BLaER1 treated with 17β-estradiol and CSF1 and Interleukin-3, amounts not matched to agents 10 nM and 100 nM (cell line): ENCODE results near the gene MCHR1.
A peak's percentile ranks its signal among the peaks of the same experiment; 100 is the strongest.
"Not testable (repeated sequence)": the region's sequence is repeated elsewhere in the genome, so short reads cannot be mapped to it uniquely, and the experiment has no call there.

Source experiments
- H3K27ac ChIP-seq, 11 experiments: shearing (Covaris generic); formaldehyde crosslinking; 2 replicates each; pipeline ENCODE4 v1.8.1; 2022
- H3K27me3 ChIP-seq, 11 experiments: shearing (Covaris generic); formaldehyde crosslinking; 2 replicates each; pipeline ENCODE4 v1.8.1; 2022
- H3K36me3 ChIP-seq, 11 experiments: shearing (Covaris generic); formaldehyde crosslinking; 2 replicates each; pipeline ENCODE4 v1.8.1; 2022
- H3K4me1 ChIP-seq, 10 experiments: shearing (Covaris generic); formaldehyde crosslinking; 2 replicates each; pipeline ENCODE4 v1.8.1; 2022
- H3K4me2 ChIP-seq, 11 experiments: shearing (Covaris generic); formaldehyde crosslinking; 2 replicates each; pipeline ENCODE4 v1.8.1; 2022
- H3K4me3 ChIP-seq, 10 experiments: shearing (Covaris generic); formaldehyde crosslinking; 2 replicates each; pipeline ENCODE4 v1.8.1; 2022
- H3K9ac ChIP-seq, 11 experiments: shearing (Covaris generic); formaldehyde crosslinking; 2 replicates each; pipeline ENCODE4 v1.8.1; 2022
- H3K9me3 ChIP-seq, 11 experiments: shearing (Covaris generic); formaldehyde crosslinking; replicated peaks in 1 of 11; 2 replicates each; pipeline ENCODE4 v1.8.1; 2022
- H4K20me1 ChIP-seq, 11 experiments: shearing (Covaris generic); formaldehyde crosslinking; 2 replicates each; pipeline ENCODE4 v1.8.1; 2022
- Cebpa-rat ChIP-seq, 11 experiments: shearing (Covaris generic); IDR thresholded peaks; 2 replicates each; pipeline ENCODE4 v1.8.1; 2022

The MCHR1 gene

DNA sequence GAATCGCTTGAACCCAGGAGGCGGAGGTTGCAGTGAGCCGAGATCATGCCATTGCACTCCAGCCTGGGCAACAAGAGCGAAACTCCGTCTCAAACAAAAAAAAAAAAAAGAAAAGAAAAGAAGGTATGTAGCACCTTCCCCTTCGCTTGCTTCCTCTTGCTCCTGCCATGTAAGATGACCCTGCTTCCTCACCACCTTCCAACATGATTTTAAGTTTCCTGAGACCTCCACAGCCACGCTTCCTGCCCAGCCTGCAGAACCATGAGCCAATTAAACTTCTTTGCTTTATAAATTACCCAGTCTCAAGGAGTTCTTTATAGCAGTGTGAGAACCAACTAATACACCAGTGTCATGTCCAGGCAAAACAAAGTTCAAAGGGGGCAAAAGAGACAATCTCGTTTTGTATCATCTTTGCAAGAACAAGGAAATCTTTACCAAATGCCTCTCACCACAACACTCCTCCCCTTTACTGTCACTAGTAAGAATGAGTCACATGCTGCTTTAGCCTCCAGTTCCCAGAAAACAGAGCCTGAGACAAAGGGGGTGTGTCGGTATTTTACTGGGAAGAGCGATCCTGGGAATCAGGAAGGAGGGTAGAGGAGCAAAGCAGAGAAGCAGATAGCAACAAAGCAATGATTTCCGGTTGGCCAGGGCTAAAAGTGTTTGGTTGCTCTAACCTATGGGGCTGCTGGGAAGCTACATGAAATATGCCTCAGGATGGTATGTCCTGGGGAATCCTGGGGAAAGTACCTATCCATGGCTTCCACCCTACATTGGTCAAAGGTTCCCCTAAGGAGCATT is 10.5 kb upstream of the MCHR1 start:
- H3K9ac ChIP-seq = no peak overlapping the region
- H3K27ac ChIP-seq = peak overlapping the region in 2 of 11 experiments; percentile 4 to 20; a peak in 1 of 22 replicates
- no peaks in the 10 kb centered on the region for H3K36me3 ChIP-seq
- 0 out of 22 replicates have a peak, but pooled peaks cover 0 to 9% (median 0%) of the 10 kb centered on the region in 11 experiments for H3K9me3 ChIP-seq
- H3K4me3 ChIP-seq = no peak overlapping the region
- H3K27me3 ChIP-seq = no peaks in the 10 kb centered on the region
- H3K4me1 ChIP-seq = peaks cover 0 to 20% (median 0%) of the 10 kb centered on the region in 10 experiments; a peak in 6 of 20 replicates
- TF ChIP-seq Cebpa-rat (IDR thresholded peaks at IDR 0.05) = no peak
- peak overlapping the region in 4 of 11 experiments; percentile 30 to 69 (median 48); a peak in 7 of 22 replicates for H3K4me2 ChIP-seq
- H4K20me1 ChIP-seq = no peaks in the 10 kb centered on the region

DNA sequence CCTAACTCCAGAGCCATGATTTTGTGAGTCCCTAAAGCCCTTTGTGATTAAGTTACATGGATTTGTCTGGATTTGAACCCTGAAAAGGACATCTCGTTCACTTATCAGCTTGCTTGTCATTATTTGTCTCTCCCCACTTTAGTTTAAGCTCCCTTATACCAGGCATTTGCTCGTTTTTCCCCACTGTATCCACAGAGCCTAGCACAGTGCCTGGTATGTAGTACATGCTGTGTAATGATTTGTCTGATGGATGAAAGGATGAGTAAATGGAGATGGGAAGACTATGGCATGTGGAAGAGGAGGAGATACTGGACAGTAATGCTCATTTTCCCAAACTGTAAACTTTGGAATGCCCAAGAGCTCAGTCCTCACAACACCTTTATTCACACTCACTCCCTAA is 9.2 kb upstream of the MCHR1 start:
- no peak overlapping the region for H3K4me2 ChIP-seq
- H3K4me3 ChIP-seq = no peak overlapping the region
- no peak overlapping the region for H3K27ac ChIP-seq
- H3K4me1 ChIP-seq = peaks cover 0 to 20% (median 0%) of the 10 kb centered on the region in 10 experiments; a peak in 6 of 20 replicates
- no peak for TF ChIP-seq Cebpa-rat (IDR thresholded peaks at IDR 0.05)
- no peaks in the 10 kb centered on the region for H3K36me3 ChIP-seq
- no peak overlapping the region for H3K9ac ChIP-seq
- H3K27me3 ChIP-seq = no peaks in the 10 kb centered on the region
- H4K20me1 ChIP-seq = no peaks in the 10 kb centered on the region
- 0 out of 22 replicates have a peak, but pooled peaks cover 0 to 9% (median 0%) of the 10 kb centered on the region in 11 experiments for H3K9me3 ChIP-seq

DNA sequence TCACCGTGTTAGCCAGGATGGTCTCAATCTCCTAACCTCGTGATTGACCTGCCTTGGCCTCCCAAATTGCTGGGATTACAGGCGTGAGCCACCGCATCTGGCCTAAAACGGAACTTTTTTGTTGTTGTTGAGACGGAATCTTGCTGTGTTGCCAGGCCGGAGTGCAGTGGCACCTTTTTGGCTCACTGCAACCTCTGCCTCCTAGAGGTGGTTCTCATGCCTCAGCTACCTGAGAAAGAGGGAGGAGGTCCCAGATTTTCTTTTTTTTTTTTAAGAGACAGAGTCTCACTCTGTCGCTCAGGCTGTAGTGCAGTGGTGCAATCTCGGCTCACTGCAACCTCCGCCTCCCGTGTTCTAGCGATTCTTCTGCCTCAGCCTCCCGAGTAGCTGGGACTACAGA is 7.9 kb upstream of the MCHR1 start:
- Histone ChIP-seq H3K36me3 (no peaks in the 10 kb centered on the region), H3K4me2 (no peak overlapping the region), H3K9ac (no peak overlapping the region), H3K27me3 (no peaks in the 10 kb centered on the region), H3K4me3 (no peak overlapping the region), H3K27ac (no peak overlapping the region), H4K20me1 (no peaks in the 10 kb centered on the region), H3K4me1 (peaks cover 0 to 23% (median 2%) of the 10 kb centered on the region in 10 experiments; a peak in 9 of 20 replicates), H3K9me3 (0 out of 22 replicates have a peak, but pooled peaks cover 0 to 9% (median 0%) of the 10 kb centered on the region in 11 experiments)
- no peak for TF ChIP-seq Cebpa-rat (IDR thresholded peaks at IDR 0.05)

DNA sequence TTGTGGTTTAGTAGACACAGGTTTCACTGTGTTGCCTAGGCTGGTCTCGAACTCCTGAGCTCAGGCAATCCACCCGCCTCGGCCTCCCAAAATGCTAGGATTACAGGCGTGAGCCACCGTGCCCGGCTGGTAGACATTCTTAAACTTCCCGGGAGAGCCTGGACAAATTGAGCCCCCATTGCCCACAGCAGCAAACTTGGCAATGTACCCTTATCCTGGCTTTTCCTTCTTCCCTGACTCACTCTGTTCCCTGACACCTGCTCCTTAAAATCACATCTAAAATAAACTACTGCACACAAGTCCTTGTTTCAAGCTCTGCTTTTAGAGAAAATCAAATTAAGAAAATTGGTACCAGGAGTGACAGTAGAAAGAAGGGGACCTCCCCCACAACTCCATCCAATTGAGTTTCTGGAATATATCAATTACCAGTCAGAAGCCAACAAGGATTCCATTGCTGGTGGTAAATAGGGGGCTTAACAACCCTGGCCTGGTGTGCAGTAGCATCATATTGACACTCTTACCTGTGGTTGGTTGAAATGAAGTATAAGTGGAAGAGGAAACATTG is 7.4 kb upstream of the MCHR1 start:
- no peak overlapping the region for H3K9ac ChIP-seq
- no peak overlapping the region for H3K27ac ChIP-seq
- peaks cover 0 to 28% (median 4%) of the 10 kb centered on the region in 10 experiments; a peak in 9 of 20 replicates for H3K4me1 ChIP-seq
- no peaks in the 10 kb centered on the region for H4K20me1 ChIP-seq
- no peaks in the 10 kb centered on the region for H3K36me3 ChIP-seq
- no peak for TF ChIP-seq Cebpa-rat (IDR thresholded peaks at IDR 0.05)
- H3K4me3 ChIP-seq = no peak overlapping the region
- no peak overlapping the region for H3K4me2 ChIP-seq
- 0 out of 22 replicates have a peak, but pooled peaks cover 0 to 9% (median 0%) of the 10 kb centered on the region in 11 experiments for H3K9me3 ChIP-seq
- no peaks in the 10 kb centered on the region for H3K27me3 ChIP-seq

DNA sequence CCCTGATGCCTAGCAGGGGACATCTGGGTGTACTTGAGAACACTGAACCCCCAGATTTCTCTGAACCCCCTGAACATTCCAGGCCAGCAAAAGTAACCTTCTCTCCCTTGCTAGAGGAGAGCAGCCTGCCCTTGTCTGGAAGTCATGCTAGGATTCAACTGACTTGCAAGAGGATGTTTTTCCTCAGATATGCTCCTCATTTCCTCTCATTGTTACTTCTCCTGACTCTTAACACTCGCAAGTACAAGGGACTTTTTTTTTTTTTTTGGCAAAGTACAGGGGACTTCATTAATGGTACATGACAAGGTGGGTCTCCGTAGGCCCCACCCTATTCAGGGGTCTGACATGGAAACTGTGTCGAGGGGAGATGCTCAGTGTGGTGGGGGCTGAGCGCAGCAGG is 6.3 kb upstream of the MCHR1 start:
- no peak overlapping the region for H3K9ac ChIP-seq
- 0 out of 22 replicates have a peak, but pooled peaks cover 0 to 9% (median 0%) of the 10 kb centered on the region in 11 experiments for H3K9me3 ChIP-seq
- no peaks in the 10 kb centered on the region for H4K20me1 ChIP-seq
- no peak overlapping the region for H3K4me3 ChIP-seq
- no peak for TF ChIP-seq Cebpa-rat (IDR thresholded peaks at IDR 0.05)
- no peak overlapping the region for H3K27ac ChIP-seq
- H3K27me3 ChIP-seq = no peaks in the 10 kb centered on the region
- H3K4me1 ChIP-seq = peaks cover 0 to 30% (median 4%) of the 10 kb centered on the region in 10 experiments; a peak in 9 of 20 replicates
- H3K4me2 ChIP-seq = no peak overlapping the region
- no peaks in the 10 kb centered on the region for H3K36me3 ChIP-seq

DNA sequence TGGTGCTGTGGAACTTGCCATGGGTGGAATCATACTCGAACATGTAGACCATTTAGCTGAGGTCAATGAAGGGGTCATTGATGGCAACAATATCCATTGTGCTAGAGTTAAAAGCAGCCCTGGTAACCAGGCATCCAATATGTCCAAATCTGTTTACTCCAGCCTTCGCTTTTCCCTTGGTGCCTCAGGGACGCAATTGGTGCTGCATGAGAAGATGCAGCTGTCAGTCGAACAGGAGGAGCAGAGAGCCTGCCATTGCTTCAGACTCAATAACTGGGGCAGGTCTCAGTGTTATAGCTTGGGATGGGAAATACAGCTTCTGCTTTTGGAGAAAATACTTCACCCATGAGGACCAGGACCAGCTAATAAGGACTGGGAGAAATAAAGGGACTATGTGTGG is 5.0 kb upstream of the MCHR1 start:
- no peak for TF ChIP-seq Cebpa-rat (IDR thresholded peaks at IDR 0.05)
- H3K36me3 ChIP-seq = no peaks in the 10 kb centered on the region
- H3K27ac ChIP-seq = no peak overlapping the region
- H3K27me3 ChIP-seq = no peaks in the 10 kb centered on the region
- 0 out of 22 replicates have a peak, but pooled peaks cover 0 to 2% (median 0%) of the 10 kb centered on the region in 11 experiments for H3K9me3 ChIP-seq
- no peak overlapping the region for H3K4me2 ChIP-seq
- H3K4me1 ChIP-seq = peaks cover 0 to 17% (median 4%) of the 10 kb centered on the region in 10 experiments; a peak in 9 of 20 replicates
- no peaks in the 10 kb centered on the region for H4K20me1 ChIP-seq
- no peak overlapping the region for H3K4me3 ChIP-seq
- H3K9ac ChIP-seq = no peak overlapping the region

DNA sequence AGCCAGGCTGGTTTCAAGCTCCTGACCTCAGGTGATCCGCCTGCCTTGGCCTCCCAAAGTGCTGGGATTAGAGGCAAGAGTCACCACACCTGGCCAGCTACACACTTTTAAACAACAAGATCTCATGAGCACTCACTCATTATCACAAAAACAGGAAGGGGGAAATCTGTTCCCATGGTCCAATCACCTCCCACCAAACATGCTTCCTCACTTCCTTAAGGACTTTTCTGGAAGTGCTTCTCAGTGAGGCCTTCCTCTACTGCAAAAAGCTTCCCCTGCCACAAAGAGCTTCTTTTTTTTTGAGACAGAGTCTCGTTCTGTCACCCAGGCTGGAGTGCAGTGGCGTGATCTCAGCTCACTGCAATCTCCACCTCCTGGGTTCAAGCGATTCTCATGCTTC is 3.1 kb upstream of the MCHR1 start:
- peak overlapping the region in 5 of 11 experiments; percentile 1 to 76 (median 44); a peak in 9 of 22 replicates for H3K4me2 ChIP-seq
- H3K27ac ChIP-seq = peak overlapping the region in 3 of 11 experiments; percentile 27 to 32 (median 32); a peak in 5 of 22 replicates
- peaks cover 0 to 20% (median 10%) of the 10 kb centered on the region in 10 experiments; a peak in 12 of 20 replicates for H3K4me1 ChIP-seq
- not testable (repeated sequence) for H3K9me3 ChIP-seq, H3K36me3 ChIP-seq, H3K27me3 ChIP-seq, H4K20me1 ChIP-seq, H3K9ac ChIP-seq, H3K4me3 ChIP-seq

DNA sequence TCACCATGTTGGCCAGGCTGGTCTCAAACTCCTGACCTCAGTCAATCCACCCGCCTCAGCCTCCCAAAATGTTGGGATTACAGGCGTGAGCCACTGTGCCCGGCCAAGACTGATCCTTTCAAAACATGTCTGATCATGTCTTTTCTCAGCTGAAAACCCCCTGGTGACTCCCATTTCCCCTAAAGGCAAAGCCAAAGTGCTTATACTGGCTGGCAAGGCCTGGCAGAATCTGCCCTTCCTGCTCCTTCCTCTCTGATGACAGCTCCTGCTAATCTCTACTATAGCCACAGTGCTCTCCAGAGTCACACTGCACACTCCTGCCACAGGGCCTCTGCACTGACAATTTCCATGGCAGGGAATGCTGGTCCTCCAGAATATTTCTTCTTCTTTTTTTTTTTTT is 2.6 kb upstream of the MCHR1 start:
- Histone ChIP-seq H3K27me3 (no peaks in the 10 kb centered on the region), H3K9ac (no peak overlapping the region), H3K36me3 (no peaks in the 10 kb centered on the region), H3K4me1 (peaks cover under 1 to 25% (median 12%) of the 10 kb centered on the region in 10 experiments; a peak in 14 of 20 replicates), H3K4me2 (peak overlapping the region in 4 of 11 experiments; percentile 35 to 76 (median 46); a peak in 8 of 22 replicates), H3K4me3 (no peak overlapping the region), H3K9me3 (no peaks in the 10 kb centered on the region), H4K20me1 (no peaks in the 10 kb centered on the region), H3K27ac (peak overlapping the region in 4 of 11 experiments; percentile 25 to 32 (median 30); a peak in 6 of 22 replicates)
- no peak for TF ChIP-seq Cebpa-rat (IDR thresholded peaks at IDR 0.05)

DNA sequence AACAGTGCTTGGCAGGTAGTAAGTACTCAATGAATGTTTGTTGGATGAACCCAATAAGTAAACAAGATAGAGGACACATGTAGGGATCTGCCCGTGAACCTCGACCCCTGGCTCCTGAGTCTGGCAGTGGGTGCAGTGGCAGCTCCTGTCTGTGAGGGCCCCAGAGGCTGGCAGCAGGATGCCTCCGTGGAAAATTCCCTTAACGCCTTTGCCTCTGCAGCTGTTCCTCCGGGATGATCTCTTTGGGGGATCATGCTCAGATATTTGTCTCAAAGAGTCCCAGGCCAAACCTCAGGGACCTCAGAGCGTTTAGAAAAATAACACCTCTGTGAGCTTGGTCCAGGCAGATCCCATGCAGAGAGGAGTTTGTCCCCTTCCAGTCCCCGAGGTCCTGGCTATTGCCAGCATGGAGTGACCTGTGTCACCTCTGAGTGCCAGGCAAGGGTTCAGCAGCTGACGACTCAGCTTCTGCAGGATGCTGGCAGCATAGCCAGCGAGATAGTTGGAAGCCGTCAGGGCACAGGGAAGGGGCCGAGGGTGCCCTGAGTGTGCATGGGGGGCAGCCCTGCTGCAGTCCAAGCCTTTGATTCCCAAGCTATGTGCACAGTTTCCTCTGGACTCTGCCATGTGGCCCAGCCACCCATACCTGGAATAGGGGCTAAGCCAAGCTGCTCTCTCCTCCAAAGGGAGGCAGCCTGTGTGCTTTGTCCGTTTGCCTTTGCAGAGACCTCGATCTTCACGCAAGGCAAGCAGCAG is 613 bp upstream of the MCHR1 start:
- no peak for TF ChIP-seq Cebpa-rat (IDR thresholded peaks at IDR 0.05)
- Histone ChIP-seq H3K9ac (no peak overlapping the region), H3K27me3 (no peaks in the 10 kb centered on the region), H3K36me3 (no peaks in the 10 kb centered on the region), H3K9me3 (no peaks in the 10 kb centered on the region), H3K4me1 (peaks cover 17 to 43% (median 27%) of the 10 kb centered on the region in 10 experiments), H3K4me2 (no peak overlapping the region), H3K4me3 (no peak overlapping the region), H4K20me1 (no peaks in the 10 kb centered on the region), H3K27ac (no peak overlapping the region)
